ENCODE measurements around the gene IGSF22. TPM values are rescaled to one million over a fixed set of nuclear protein-coding genes. Genes with fewer than 3 reads are reported as not detected.

Gene IGSF22
- total RNA-seq, 1 experiment from 2014 or later = 0.52 TPM

DNA sequence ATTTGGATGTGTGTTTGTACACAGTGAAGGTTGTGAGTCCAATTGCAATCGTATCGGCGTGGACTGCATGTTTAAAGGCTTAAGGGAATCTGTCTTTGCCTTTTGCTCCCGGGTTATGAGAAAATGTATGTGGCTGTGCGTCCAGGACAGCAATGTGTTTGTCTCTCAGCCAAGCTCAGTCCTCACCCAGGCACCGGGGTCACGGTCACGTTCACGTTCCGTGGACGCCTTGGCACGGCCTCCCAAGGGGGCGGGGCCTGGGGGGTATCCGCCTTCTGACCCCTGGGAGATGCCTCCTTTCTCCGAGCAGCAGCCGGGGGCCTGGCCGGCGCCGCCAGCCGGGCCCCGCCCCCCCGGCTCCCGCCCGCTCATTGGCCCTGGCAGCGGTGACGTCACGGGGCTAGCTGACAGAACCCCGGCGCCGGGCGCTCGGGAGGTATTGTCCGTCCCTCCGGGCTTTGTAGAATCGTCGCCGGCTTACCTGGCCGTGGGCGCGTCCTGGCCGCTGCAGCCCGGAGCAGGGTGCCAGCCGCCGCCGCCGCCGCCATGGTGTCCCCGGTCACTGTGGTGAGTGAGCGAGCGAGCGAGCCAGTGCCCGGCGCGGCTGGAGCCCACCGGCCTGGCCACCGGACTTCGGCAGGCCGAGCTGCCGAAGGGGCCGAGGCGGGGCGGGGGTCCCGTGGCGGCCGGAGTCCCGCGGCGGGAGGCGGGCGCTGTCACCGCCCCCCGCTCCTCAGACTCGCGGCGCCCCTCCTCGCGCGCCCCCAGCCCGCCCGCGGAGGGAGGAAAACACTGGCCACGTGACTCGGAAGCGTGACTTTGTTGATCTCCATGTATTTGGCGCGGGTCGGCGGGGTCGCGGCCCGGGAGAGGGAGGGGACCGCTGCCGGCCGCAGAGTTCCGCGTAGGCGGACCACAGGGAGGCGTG, 27.4 kb downstream of the IGSF22 start, which contains the start of gene TMEM86A (continued):
- TF ChIP-seq CREM (CRISPR knock-in tag; IDR thresholded peaks at IDR 0.05) (no peak), ZNF317 (CRISPR knock-in tag; IDR thresholded peaks at IDR 0.05; ENCODE audit: borderline replicate concordance, low read depth) (no peak), CBFB (CRISPR knock-in tag; IDR thresholded peaks at IDR 0.05; ENCODE audit: low read depth) (0 out of 2 replicates have a peak, but pooled peaks have one; percentile 65), SOX15 (CRISPR knock-in tag; IDR thresholded peaks at IDR 0.05) (no peak), ZNF138 (CRISPR knock-in tag; conservative IDR thresholded peaks at IDR 0.05) (no peak), NFYB (CRISPR knock-in tag; conservative IDR thresholded peaks at IDR 0.05; ENCODE audit: low read depth) (no peak), ZNF263 (CRISPR knock-in tag; IDR thresholded peaks at IDR 0.05; ENCODE audit: low read depth) (no peak), ZNF232 (CRISPR knock-in tag; IDR thresholded peaks at IDR 0.05) (no peak), GTF2I (CRISPR knock-in tag; conservative IDR thresholded peaks at IDR 0.05) (no peak), USF1 (CRISPR knock-in tag; IDR thresholded peaks at IDR 0.05) (peak; percentile 82), ZNF219 (CRISPR knock-in tag; IDR thresholded peaks at IDR 0.05; ENCODE audit: borderline replicate concordance) (no peak), ZNF396 (CRISPR knock-in tag; IDR thresholded peaks at IDR 0.05; ENCODE audit: borderline replicate concordance) (no peak), FOXK1 (CRISPR knock-in tag; IDR thresholded peaks at IDR 0.05) (peak; percentile 95), SMAD4 (CRISPR knock-in tag; IDR thresholded peaks at IDR 0.05) (no peak), JUN (CRISPR knock-in tag; IDR thresholded peaks at IDR 0.05) (no peak)
- TF ChIP-seq, protein P1, sequence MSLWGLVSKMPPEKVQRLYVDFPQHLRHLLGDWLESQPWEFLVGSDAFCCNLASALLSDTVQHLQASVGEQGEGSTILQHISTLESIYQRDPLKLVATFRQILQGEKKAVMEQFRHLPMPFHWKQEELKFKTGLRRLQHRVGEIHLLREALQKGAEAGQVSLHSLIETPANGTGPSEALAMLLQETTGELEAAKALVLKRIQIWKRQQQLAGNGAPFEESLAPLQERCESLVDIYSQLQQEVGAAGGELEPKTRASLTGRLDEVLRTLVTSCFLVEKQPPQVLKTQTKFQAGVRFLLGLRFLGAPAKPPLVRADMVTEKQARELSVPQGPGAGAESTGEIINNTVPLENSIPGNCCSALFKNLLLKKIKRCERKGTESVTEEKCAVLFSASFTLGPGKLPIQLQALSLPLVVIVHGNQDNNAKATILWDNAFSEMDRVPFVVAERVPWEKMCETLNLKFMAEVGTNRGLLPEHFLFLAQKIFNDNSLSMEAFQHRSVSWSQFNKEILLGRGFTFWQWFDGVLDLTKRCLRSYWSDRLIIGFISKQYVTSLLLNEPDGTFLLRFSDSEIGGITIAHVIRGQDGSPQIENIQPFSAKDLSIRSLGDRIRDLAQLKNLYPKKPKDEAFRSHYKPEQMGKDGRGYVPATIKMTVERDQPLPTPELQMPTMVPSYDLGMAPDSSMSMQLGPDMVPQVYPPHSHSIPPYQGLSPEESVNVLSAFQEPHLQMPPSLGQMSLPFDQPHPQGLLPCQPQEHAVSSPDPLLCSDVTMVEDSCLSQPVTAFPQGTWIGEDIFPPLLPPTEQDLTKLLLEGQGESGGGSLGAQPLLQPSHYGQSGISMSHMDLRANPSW (CRISPR knock-in tag; conservative IDR thresholded peaks at IDR 0.05; ENCODE audit: low read depth) = no peak
- TF ChIP-seq, protein P2, sequence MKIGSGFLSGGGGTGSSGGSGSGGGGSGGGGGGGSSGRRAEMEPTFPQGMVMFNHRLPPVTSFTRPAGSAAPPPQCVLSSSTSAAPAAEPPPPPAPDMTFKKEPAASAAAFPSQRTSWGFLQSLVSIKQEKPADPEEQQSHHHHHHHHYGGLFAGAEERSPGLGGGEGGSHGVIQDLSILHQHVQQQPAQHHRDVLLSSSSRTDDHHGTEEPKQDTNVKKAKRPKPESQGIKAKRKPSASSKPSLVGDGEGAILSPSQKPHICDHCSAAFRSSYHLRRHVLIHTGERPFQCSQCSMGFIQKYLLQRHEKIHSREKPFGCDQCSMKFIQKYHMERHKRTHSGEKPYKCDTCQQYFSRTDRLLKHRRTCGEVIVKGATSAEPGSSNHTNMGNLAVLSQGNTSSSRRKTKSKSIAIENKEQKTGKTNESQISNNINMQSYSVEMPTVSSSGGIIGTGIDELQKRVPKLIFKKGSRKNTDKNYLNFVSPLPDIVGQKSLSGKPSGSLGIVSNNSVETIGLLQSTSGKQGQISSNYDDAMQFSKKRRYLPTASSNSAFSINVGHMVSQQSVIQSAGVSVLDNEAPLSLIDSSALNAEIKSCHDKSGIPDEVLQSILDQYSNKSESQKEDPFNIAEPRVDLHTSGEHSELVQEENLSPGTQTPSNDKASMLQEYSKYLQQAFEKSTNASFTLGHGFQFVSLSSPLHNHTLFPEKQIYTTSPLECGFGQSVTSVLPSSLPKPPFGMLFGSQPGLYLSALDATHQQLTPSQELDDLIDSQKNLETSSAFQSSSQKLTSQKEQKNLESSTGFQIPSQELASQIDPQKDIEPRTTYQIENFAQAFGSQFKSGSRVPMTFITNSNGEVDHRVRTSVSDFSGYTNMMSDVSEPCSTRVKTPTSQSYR (CRISPR knock-in tag; IDR thresholded peaks at IDR 0.05) = no peak
- TF ChIP-seq, protein P3, sequence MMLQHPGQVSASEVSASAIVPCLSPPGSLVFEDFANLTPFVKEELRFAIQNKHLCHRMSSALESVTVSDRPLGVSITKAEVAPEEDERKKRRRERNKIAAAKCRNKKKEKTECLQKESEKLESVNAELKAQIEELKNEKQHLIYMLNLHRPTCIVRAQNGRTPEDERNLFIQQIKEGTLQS (CRISPR knock-in tag; conservative IDR thresholded peaks at IDR 0.05) = no peak

GRCh38 chr11:18697576-18697975, 28.4 kb downstream of the IGSF22 start:
- H3K9me3 Mint-ChIP-seq = no peaks in the 10 kb centered on the region
- H3K4me3 Mint-ChIP-seq = no peak overlapping the region
- CTCF ChIA-PET = interaction anchor here (2.8 kb wide), 1 partner anchor 24 kb away, joined by 13 read pairs; no protein-coding TSS in a partner anchor
- H3K27me3 Mint-ChIP-seq (ENCODE audit: low read depth) = peaks cover 60% of the 10 kb centered on the region
- peaks cover 8% of the 10 kb centered on the region for H3K4me1 Mint-ChIP-seq
- no peak overlapping the region for H3K27ac Mint-ChIP-seq
- ATAC-seq = no peak
- H3K36me3 Mint-ChIP-seq = no peaks in the 10 kb centered on the region
- no peak for DNase-seq (ENCODE audit: low spot score)
- POLR2A ChIA-PET = no interaction called here
- TF ChIP-seq, protein P4, sequence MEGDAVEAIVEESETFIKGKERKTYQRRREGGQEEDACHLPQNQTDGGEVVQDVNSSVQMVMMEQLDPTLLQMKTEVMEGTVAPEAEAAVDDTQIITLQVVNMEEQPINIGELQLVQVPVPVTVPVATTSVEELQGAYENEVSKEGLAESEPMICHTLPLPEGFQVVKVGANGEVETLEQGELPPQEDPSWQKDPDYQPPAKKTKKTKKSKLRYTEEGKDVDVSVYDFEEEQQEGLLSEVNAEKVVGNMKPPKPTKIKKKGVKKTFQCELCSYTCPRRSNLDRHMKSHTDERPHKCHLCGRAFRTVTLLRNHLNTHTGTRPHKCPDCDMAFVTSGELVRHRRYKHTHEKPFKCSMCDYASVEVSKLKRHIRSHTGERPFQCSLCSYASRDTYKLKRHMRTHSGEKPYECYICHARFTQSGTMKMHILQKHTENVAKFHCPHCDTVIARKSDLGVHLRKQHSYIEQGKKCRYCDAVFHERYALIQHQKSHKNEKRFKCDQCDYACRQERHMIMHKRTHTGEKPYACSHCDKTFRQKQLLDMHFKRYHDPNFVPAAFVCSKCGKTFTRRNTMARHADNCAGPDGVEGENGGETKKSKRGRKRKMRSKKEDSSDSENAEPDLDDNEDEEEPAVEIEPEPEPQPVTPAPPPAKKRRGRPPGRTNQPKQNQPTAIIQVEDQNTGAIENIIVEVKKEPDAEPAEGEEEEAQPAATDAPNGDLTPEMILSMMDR (IDR thresholded peaks at IDR 0.05) = no peak
- TF ChIP-seq TP53 (CRISPR knock-in tag; IDR thresholded peaks at IDR 0.05) = no peak
- no peak for TF ChIP-seq SOX15 (CRISPR knock-in tag; IDR thresholded peaks at IDR 0.05)
- no peak for TF ChIP-seq NR3C1 (CRISPR knock-in tag; conservative IDR thresholded peaks at IDR 0.05; ENCODE audit: low read depth)
- TF ChIP-seq MYBL2 (CRISPR knock-in tag; IDR thresholded peaks at IDR 0.05) = no peak
- TF ChIP-seq ESRRA (CRISPR knock-in tag; IDR thresholded peaks at IDR 0.05; ENCODE audit: borderline replicate concordance) = no peak
- TF ChIP-seq, protein P5, sequence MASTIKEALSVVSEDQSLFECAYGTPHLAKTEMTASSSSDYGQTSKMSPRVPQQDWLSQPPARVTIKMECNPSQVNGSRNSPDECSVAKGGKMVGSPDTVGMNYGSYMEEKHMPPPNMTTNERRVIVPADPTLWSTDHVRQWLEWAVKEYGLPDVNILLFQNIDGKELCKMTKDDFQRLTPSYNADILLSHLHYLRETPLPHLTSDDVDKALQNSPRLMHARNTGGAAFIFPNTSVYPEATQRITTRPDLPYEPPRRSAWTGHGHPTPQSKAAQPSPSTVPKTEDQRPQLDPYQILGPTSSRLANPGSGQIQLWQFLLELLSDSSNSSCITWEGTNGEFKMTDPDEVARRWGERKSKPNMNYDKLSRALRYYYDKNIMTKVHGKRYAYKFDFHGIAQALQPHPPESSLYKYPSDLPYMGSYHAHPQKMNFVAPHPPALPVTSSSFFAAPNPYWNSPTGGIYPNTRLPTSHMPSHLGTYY (CRISPR knock-in tag; IDR thresholded peaks at IDR 0.05) = no peak
- TF ChIP-seq, protein P6, sequence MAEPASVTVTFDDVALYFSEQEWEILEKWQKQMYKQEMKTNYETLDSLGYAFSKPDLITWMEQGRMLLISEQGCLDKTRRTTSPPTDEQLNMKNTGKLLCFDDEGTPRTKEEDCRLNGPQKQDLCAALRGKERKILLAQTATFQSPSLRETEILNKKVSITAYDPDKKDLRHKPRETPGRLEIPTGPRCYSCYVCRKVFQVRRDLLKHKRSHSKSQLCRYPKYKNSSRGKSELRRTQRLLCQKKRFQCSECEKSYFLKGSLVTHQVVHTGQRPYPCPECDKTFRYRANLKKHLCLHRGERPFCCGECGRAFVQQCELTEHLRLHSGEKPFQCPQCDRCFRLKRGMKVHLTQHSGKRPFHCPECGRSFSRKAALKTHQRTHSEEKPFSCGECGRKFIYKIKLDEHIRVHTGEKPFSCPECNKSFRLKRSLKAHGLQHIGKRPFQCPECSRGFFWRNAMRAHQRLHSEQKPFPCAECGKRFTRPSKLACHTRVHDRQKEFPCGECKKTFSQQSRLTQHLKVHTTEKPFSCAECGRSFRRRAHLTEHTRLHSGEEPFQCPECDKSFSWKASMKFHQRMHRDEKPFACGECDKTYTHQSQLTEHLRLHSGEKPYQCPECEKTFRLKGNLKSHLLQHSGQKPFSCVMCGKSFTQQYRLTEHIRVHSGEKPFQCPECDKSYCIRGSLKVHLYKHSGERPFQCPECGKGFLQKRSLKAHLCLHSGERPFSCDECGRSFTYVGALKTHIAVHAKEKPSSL (CRISPR knock-in tag; conservative IDR thresholded peaks at IDR 0.05) = no peak
